ENCODE results near the gene KASH5. TPM values are rescaled to one million over a fixed set of nuclear protein-coding genes. Genes with fewer than 3 reads are reported as not detected.

The KASH5 gene
- total RNA-seq, 1 donor from 2014 or later = not detected

GRCh38 chr19:49396738-49397505 lies 8.9 kb downstream of the KASH5 start:
- DNase-seq = no peak

- no peak for DNase-seq
Observed at GRCh38 chr19:49398001-49398615, 10.1 kb downstream of the KASH5 start.

GRCh38 chr19:49398931-49399330 lies 10.9 kb downstream of the KASH5 start:
- DNase-seq = no peak

GRCh38 chr19:49400029-49400428 lies 12.0 kb downstream of the KASH5 start:
- no peak for DNase-seq

- DNase-seq = no peak
Observed at GRCh38 chr19:49403404-49404187, 15.5 kb downstream of the KASH5 start.

- no peak for DNase-seq
Observed at GRCh38 chr19:49407079-49407478, 19.0 kb downstream of the KASH5 start.

GRCh38 chr19:49407482-49408015 lies 19.5 kb downstream of the KASH5 start:
- DNase-seq = no peak

GRCh38 chr19:49408816-49409440 lies 20.9 kb downstream of the KASH5 start:
- DNase-seq = no peak

- no peak for DNase-seq
Observed at GRCh38 chr19:49409441-49410029, 21.5 kb downstream of the KASH5 start.

- no peak for DNase-seq
Observed at GRCh38 chr19:49411681-49412326, 23.8 kb downstream of the KASH5 start.

GRCh38 chr19:49413348-49413747 lies 25.3 kb downstream of the KASH5 start:
- DNase-seq = no peak

- no peak for DNase-seq
Observed at GRCh38 chr19:49414256-49414655, 26.2 kb downstream of the KASH5 start.

GRCh38 chr19:49415102-49415809 lies 27.2 kb downstream of the KASH5 start:
- no peak for DNase-seq

- DNase-seq = no peak
Observed at GRCh38 chr19:49415810-49416200, 27.8 kb downstream of the KASH5 start.

- DNase-seq = no peak
Observed at GRCh38 chr19:49417088-49417487, 29.0 kb downstream of the KASH5 start.

GRCh38 chr19:49418511-49418910 lies 30.5 kb downstream of the KASH5 start:
- DNase-seq = no peak

- DNase-seq = no peak
Observed at GRCh38 chr19:49419173-49419572, 31.1 kb downstream of the KASH5 start.

GRCh38 chr19:49420227-49420626 lies 32.2 kb downstream of the KASH5 start:
- DNase-seq = no peak

- no peak for DNase-seq
Observed at GRCh38 chr19:49421039-49421877, 33.2 kb downstream of the KASH5 start.

- no peak for DNase-seq
Observed at GRCh38 chr19:49421878-49422202, 33.8 kb downstream of the KASH5 start.

All from skin of body (tissue), 2 donors.